ENCODE data around the gene RSRC1.
"Not testable (repeated sequence)": the region's sequence is repeated elsewhere in the genome, so short reads cannot be mapped to it uniquely, and the experiment has no call there.

Gene RSRC1

DNA sequence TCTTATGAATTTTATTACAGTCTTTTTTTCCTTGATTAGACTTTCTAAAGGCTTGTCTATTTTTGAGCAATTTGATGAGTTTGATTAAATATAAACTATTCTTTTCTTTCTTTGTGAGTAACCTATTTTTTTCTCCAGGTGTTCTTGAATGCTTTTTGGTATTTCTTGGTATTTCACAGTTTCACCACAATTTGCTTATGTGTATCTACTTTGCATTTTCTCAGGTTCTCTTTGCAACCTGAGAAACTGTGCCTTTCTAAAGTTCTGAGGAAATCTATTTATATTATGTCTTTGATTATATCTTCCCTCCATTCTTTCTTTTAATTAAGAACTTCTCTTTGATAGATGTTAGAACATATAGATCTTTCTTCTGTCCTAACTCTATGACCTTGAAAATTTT is 344.0 kb downstream of the RSRC1 start:
- H3K4me3 ChIP-seq (ENCODE audit: low read depth, low read length): no peak overlapping the region

DNA sequence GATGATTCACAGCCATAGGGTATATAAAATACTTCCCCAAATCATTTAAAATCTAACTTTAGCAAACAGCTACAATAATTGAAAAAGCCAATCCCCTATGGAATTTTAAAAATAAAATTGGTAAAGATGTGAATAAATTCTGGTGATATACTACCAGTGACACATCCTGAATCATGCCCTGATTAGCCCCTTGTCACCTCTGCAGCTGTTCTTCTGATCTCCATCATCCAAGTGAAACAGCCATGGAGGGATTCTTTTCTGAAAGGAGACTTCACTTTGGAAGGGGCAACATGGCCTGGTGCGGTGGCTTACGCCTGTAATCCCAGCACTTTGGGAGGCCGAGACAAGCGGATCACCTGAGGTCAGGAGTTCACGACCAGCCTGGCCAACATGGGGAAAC is 345.5 kb downstream of the RSRC1 start:
- no peak overlapping the region for H3K4me3 ChIP-seq (ENCODE audit: low read depth, low read length)

DNA sequence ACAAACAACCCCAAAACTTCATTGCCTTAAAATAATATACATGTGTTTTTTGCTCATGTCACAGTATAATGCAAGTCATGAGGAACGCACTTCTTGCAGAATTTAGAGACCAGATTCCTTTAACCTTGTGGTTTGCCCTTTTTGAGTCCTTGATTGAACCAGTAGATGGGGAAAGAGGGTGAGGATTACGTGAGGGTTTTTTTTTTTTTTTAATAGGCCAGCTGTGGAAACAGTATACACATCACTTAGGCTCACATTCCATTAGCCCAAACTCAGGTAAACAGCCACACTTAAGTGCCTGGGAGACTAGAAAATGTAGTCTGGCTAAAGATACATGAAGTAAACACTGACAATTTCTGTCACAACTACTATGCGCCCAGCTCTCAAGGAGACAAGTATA is 346.2 kb downstream of the RSRC1 start:
- no peak overlapping the region for H3K4me3 ChIP-seq (ENCODE audit: low read depth, low read length)

DNA sequence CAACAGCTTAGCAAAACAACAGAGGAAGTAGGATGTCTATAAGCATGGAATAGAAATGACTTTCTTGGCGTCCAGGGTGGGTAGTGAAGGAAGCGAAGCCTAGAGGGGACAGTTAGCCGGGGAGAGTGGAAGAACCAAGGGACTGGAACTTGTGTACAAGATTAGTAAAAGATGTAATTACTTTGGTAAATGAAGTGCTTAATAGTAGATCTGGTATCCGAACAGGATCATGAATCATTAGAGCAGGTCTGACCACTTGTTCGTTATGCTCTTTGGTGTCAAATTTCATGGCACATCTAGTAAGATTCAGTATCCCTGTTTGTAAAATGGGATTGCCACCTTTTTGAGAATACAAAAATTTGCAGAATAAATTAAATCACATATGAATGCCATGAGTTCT is 348.6 kb downstream of the RSRC1 start:
- no peak overlapping the region for H3K4me3 ChIP-seq (ENCODE audit: low read depth, low read length)

DNA sequence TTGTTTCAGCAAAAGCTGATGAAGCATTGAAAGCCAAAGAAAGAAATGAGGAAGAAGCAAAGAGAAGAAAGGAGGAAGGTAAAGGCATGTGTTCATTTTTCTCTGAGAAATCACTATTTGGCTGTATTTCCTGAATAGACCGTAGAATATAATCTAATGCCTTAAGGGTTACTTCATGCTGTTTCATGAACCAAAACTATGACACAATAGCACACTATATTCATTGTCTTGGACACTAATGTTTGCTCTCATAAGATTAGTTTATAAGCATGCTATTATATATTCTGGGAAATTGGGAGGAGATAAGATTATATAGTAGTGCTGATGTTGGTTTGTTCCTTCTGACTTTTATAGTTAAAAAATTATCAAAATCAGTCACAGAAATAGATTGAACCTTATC is 351.0 kb downstream of the RSRC1 start:
- no peak overlapping the region for H3K4me3 ChIP-seq (ENCODE audit: low read depth, low read length)

DNA sequence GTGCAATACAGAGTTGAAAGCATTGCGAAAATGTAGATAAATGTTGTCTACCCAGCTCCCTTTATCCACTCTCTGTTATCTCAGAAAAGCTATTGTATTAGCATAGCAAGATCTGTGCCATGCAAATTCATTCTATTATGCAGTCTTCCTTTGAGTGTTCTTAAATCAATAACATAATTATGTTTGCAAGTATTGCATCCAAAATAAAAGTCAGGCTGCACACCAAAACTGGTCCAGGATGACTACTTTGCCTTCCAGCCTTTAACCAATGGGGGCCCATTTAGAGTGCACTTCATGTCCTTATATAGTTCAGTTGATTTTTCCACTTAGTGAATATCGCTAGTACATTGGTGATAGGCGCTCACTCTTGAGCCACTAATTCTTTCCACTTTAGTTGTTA is 353.7 kb downstream of the RSRC1 start:
- no peak overlapping the region for H3K4me3 ChIP-seq (ENCODE audit: low read depth, low read length)

DNA sequence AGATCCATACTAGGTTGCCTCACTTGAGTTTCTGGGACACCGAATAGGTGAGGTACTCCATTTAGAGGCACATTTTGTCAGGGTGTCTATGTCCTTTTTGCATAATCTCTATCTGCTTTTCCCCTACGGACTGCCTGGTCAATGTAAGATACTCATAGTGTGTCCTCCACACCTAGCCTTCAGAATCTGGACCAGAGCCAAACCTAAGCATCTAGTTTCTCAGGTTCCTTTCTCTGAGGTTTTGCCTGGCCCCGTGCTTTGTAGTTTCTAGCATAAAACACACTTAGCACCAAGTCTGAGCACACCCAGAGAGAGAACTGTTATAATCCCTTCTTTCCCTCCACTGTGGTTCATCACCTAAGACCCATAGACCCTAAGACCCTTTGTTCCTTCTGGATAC is 355.2 kb downstream of the RSRC1 start:
- no peak overlapping the region for H3K4me3 ChIP-seq (ENCODE audit: low read depth, low read length)

DNA sequence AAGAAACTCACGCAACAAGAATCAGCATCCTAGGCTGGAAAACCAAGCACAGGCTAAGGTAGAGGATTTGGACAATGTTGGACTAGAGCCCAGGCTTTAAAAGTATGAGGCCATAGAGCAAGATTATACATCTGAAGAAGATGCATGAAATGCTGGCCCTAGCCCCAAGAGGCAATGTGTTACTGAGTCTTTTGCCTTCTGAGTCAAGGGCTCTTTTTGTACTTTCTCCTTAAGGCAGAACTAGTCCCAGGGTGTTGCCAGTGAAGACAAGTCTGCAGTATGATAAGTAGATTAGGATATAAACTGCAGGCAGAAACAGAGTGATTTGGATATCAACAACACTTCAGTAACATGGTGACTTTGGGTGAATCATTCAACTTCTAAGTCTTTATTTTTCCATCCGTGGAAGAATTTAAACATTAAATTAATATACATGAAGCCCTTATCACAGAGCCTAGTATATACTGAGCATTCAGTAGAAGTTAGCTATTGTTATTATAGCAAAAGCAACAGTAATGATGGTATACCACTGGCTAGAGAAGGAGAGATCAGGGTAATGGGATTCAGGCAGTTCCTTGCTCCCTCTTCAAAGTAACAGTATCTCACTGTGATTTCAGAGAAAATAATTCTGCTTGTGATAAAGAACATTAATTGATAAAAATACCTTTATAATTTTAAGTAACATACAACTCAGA is 361.2 kb downstream of the RSRC1 start:
- H3K4me3 ChIP-seq (ENCODE audit: low read depth, low read length): no peak overlapping the region

DNA sequence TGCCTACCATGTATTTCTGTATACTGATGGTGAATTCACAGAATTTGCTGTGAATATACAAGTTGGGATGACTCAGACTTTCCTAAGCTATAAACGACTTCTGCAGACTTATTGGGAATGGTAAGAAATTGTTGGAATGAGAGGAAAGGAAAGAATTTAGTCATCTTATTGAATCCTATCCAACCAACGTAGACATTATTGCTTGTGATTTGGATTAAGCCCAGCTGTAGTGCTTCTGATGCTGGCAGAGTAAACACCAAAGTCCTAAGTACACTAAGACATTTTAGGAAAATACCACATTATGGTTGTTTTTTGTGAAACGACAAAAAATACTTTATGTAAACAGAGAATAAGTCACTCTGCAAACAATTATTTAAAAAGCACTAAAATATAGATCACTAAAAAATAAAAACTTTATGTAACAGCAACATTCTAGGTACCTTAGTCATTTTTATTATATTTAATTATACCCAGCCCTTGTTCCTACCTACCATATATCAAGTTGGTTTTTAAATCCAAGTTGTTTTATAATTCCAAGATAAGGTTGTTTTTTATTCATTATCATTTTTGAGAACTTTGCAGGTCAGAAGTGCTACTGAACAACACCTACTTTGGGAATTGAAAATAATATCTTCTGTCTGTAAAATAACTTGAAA is 361.9 kb downstream of the RSRC1 start:
- no peak overlapping the region for H3K4me3 ChIP-seq (ENCODE audit: low read depth, low read length)

DNA sequence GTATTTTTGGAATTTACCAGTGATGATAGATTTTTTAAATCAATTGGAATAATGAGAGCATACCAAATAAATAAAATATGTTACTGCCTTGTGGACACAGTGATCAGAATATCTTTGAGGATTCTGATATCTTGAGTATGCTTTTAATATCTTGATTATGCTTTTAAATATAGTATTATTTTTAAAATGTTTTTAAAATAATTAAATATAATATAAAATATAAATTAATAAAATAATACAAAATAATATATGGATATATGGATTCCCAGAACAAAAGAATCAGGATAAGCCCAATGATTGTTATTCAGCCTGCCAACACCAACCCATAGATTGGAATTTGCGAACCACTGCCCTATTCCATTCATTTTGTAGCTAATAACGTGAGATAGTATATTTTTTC is 369.2 kb downstream of the RSRC1 start:
- no peak overlapping the region for H3K4me3 ChIP-seq (ENCODE audit: low read depth, low read length)

DNA sequence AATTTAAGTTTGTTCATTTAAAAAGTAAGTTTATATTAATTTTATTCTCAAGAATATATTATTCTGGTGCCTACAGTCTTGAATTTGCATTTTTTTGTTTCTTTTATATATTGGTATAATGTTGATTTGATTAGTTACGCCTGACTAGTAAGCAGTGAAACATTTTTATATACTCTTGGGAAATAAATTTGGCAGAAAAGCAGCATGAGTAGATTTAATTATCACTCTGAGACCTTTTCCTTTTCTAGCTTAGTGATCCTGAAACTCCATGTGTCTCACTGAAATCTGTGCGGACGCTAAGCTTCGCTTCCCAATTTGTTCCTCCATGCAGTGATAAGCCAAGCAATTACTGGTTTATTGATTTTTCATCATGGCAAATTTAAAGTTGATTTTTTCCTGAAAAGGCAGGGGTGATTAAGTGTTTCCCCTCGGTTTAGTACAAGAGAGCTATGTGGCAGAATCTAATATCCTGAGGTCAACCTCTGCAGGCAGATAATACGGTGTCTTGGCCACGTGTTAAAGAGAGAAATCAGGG is 373.9 kb downstream of the RSRC1 start:
- no peak overlapping the region for H3K4me3 ChIP-seq (ENCODE audit: low read depth, low read length)

DNA sequence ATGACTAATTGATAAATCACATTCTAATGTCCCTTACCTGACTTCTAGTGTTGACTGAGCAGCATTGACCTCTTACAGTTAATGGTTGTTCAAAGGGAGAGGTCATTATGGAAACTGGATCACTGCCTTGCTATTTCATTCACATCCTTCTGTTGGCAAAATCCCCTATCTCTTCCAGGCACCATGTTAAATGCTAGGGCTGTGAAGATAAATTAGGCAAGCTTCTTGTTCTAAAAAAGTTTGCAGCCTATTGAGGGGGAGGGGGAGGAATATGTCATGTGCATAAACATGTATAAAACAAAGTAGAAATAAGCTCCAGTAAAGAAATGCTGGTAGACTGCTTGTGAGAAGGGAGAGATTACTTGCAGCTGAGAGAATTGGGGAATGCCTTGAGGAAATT is 376.3 kb downstream of the RSRC1 start:
- no peak overlapping the region for H3K4me3 ChIP-seq (ENCODE audit: low read depth, low read length)

DNA sequence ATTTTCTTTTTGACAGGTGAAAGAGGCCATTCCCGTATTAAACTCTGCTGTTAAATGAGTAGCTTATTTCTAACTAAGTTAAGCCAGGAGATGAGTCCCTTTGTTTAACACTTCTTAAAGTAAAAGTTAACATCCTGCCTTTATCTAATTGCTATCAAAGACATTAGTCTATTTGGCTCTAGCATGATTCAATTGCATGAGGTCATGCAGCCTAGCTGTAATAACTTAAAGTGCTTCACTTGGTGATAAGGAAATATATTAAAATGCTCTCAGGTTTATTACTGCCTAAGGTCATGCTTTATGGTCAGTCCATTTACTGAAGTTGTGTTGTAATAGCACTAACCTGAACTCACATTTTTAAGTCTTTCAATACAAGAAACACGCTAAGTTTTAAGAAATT is 378.8 kb downstream of the RSRC1 start:
- no peak overlapping the region for H3K4me3 ChIP-seq (ENCODE audit: low read depth, low read length)

DNA sequence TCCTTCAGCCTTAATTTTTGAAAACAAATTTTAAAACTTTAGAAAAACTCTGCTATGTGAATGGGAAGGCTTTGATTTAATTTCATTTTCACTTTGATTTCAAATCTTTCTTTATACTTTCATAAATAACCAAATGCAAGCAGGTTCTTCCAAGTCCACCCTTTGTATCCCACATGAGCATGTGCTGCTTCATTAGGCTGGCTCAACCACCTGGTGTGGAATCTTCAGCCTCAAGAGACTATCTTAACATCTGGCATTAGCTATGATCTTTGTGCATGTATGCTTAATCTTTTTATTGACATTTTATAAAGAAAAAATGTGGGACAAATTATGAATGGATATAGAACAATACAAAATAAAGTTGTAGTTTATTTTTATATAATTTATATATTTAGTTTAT is 379.3 kb downstream of the RSRC1 start:
- no peak overlapping the region for H3K4me3 ChIP-seq (ENCODE audit: low read depth, low read length)

DNA sequence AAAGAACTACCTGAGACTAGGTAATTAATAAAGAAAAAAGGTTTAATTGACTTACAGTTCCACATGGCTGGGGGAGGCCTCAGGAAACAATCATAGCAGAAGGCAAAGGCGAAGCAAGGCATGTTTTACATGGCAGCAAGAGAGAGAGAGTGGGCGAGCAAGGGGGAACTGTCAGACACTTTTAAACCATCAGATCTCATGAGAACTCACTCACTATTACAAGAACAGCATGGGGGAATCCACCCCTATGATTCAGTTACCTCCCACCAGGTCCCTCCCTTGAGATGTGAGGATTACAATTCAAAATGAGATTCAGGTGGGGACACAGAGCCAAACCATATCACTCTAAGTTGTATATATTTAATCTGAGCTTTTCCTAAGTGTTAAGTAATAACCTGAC is 382.1 kb downstream of the RSRC1 start:
- no peak overlapping the region for H3K4me3 ChIP-seq (ENCODE audit: low read depth, low read length)

DNA sequence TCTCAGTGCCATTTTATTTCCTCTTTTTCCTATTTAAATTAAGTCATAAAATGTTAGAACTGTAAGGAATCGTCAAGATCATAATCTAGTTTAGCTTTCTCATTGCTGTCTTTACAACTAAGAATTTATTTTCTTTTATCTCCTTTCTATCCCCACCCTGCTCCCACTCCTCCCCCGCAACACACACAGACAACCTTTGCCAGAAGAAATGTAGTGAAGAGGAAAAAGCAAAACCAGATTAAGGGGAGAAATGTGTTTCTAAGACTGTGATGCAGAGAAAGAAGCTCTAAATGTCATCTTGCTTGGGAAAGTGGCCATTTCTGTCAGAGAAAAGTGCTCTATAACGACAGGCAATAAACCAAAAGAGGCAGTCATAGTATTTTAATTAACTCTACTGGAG is 382.8 kb downstream of the RSRC1 start:
- no peak overlapping the region for H3K4me3 ChIP-seq (ENCODE audit: low read depth, low read length)

DNA sequence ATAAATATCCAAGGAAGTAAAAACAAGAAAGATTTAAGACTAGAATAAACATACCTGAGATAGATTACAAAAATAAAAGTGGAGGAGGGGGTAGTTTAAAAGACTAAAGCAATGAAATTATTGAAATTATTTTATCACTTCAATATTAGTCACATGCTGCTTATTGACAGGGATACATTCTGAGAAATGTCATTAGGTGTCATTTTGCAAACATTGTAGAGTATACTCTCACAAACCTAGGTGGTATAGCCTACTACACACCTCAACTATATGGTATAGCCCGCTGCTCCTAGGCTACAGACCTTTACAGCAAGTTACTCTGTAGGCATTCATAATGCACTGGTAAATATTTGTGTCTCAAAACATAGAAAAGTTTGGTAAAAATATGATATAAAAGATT is 384.0 kb downstream of the RSRC1 start:
- H3K4me3 ChIP-seq (ENCODE audit: low read depth, low read length): no peak overlapping the region

DNA sequence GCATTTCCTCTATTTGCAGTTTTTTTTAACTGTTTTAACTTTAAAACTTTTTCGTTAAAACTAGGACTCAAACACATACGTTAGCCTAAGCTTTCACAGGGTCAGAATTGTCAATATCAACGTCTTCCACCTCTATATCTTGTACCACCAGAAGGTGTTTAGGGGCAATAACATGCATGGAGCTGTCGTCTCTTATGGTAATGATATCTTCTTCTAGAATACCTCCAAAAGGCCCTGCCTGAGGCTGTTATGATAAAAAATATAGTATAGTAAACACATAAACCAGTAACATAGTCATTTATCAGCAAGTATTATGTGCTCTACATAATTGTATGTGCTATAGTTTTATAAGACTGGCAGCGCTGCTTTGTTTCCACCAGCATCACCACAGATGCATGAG is 384.8 kb downstream of the RSRC1 start:
- H3K4me3 ChIP-seq (ENCODE audit: low read depth, low read length): no peak overlapping the region

DNA sequence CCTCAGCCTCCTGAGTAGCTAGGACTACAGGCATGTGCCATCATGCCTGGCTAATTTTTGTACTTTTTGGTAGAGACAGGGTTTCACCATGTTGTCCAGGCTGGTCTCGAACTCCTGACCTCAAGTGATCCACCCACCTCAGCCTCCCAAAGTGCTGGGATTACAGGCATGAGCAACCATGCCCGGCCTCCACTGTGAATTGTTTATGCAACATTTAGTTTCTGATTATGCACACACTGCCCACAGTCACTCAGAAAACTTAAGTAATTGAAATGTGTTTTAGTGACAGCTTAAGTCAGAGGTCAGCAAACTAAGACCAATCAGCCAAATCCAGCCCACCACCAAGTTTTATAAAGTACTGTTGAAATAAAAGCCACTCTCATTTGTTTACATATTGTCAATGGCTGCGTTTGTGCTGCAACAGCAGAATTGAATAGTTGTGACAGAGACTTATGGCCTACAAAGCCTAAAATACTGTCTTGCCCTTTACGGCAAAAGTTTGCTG is 385.6 kb downstream of the RSRC1 start:
- not testable (repeated sequence) for H3K4me3 ChIP-seq (ENCODE audit: low read depth, low read length)

DNA sequence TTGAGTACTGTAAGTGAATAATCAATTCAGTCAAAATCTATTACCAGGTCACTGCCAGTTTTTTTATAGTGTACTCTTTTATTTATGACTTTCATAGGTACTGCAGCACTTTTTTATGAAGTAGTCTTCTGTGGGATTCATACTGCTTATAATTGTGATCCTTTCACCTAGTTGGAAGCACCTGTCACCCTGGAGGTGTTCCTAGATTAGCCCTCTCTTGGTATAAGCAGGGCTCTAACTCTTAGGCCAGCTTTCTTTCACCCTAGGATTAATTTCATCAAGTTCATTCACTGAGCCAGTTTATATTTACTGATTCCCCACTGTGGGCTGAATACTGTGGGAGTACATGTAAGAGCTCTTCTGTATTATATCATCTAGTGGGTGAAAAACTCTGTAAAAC is 395.2 kb downstream of the RSRC1 start:
- no peak overlapping the region for H3K4me3 ChIP-seq (ENCODE audit: low read depth, low read length)

DNA sequence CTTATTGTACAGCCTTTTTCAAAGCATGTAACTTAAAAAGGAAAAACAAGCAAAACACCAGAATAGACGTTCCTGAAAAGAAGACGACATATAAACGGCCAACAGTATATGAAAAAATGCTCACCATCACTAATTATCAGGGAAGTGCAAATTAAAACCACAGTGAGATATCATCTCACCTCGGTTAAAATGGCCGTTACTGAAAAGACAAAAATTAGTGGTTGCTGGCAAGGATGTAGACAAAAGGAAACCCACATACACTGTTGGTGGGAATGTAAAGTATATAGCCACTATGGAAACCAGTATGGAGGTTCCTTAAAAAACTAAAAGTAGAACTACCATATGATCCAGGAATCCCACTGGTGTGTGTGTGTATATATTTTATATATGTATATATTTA is 396.6 kb downstream of the RSRC1 start:
- no peak overlapping the region for H3K4me3 ChIP-seq (ENCODE audit: low read depth, low read length)

DNA sequence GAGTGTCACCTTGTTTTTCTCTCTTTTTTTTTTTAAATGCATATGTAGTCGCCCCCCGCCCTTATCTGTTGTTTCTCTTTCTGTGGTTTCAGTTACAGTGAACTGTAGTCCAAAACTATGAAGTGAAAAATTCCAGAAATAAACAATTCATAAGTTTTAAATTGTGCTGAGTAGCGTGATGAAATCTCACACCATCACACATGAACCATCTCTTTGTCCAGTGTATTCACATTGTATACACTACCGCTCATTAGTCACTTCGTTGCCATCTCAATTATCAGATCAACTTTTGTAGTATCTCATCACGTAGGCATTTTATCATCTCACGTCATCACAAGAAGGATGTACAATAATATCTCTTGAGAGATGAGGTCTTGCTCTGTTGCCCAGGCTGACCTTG is 398.6 kb downstream of the RSRC1 start:
- no peak overlapping the region for H3K4me3 ChIP-seq (ENCODE audit: low read depth, low read length)

DNA sequence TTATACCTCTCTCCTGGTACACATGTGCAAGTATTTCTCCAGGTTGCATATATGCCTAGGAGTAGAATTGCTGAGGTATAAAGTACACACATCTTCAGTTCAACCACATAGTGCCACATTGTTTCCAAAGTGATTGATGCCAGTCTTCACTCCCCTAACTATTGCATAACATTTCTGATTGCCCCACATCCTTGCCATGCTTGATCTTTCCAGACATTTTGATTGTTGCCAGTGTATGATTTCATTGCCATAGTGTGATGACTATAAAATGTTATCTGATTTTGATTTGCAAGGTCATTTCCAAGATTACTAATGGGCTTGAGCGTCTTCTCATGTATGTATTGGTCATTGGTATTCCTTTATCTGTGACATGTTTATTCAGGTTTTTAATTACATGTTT is 400.0 kb downstream of the RSRC1 start:
- no peak overlapping the region for H3K4me3 ChIP-seq (ENCODE audit: low read depth, low read length)

All from iPS-11a (cell line).